UCSD-AML1 (cell line): ENCODE measurements around the gene KIR2DL3.

ENCODE experiments used
- DNase-seq: peaks from one replicate; lab custom pipeline; 2025; ENCODE audit not compliant: unreplicated experiment; lab: John Stamatoyannopoulos, UW

KIR2DL3 gene

DNA sequence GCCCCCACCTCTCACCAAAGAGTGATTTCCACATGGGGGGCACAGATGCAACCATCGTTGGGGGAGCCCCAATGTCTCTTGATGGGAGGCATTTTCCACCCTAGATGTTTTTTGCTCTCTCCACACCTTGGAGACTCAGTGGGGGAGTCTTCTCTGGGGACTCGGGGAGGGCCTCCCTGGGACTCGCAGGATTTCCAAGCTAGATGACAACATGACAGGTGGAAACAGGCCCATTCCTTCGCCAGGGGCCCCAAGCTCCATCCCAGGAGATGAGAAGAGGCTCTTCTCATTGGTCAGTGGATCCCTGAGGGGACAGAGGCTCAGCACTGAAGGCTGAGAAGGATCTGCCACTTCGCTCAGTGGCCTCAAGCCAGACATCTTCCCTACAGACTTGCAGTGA lies 52.4 kb downstream of the KIR2DL3 start:
- DNase-seq: no peak

DNA sequence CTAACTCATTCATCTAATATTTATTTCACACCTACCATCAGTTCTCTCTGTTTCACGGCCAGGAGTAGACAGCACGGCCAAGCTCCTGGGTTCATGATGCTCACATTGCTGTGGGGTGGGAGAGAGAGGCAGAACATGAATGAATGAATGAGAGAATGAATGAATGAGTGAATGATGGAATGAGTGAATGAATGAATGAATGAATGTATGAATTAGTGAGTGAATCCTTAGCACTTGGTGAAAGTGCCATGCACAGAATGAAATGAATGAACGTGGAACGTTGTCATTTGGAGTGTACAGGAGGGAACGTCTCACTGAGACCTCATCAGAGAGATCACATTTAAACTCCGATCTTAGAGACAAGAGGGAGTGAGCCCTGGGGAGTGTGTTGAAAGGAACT lies 53.2 kb downstream of the KIR2DL3 start:
- no peak for DNase-seq

GRCh38 chr19:54792814-54793213 lies 54.5 kb downstream of the KIR2DL3 start:
- no peak for DNase-seq

GRCh38 chr19:54795758-54796157 lies 57.4 kb downstream of the KIR2DL3 start:
- no peak for DNase-seq
